ENCODE data around the gene CNTNAP5. TPM values are rescaled to one million over a fixed set of nuclear protein-coding genes. Genes with fewer than 3 reads are reported as not detected.

The CNTNAP5 gene
- total RNA-seq, 1 experiment from 2014 or later: not detected

- no peak for TF ChIP-seq CTCF (IDR thresholded peaks at IDR 0.05; ENCODE audit: unreplicated experiment)
- Mint-ChIP-seq H3K9me3 (ENCODE audit: low read depth, unreplicated experiment) (peaks cover 18% of the 10 kb centered on the region), H3K4me3 (ENCODE audit: low read depth, unreplicated experiment) (no peak overlapping the region), H3K27me3 (ENCODE audit: unreplicated experiment) (no peaks in the 10 kb centered on the region), H3K36me3 (ENCODE audit: insufficient read depth, unreplicated experiment) (no peaks in the 10 kb centered on the region), H3K4me1 (ENCODE audit: low read depth, unreplicated experiment) (no peaks in the 10 kb centered on the region), H3K27ac (ENCODE audit: unreplicated experiment) (no peak overlapping the region)
- BruUV-seq (replicated peaks): no TSS peak
- DNase-seq: no peak
- intact Hi-C loops (cut with micrococcal nuclease; ENCODE audit: unreplicated experiment): no loop called here
- CTCF ChIA-PET: no interaction called here
Measured at GRCh38 chr2:124001696-124002430, 23.2 kb upstream of the CNTNAP5 start.

- BruUV-seq (replicated peaks): no TSS peak
- Mint-ChIP-seq H3K4me3 (ENCODE audit: low read depth, unreplicated experiment) (no peak overlapping the region), H3K4me1 (ENCODE audit: low read depth, unreplicated experiment) (no peaks in the 10 kb centered on the region), H3K27me3 (ENCODE audit: unreplicated experiment) (no peaks in the 10 kb centered on the region), H3K27ac (ENCODE audit: unreplicated experiment) (no peak overlapping the region), H3K36me3 (ENCODE audit: insufficient read depth, unreplicated experiment) (no peaks in the 10 kb centered on the region), H3K9me3 (ENCODE audit: low read depth, unreplicated experiment) (peaks cover 12% of the 10 kb centered on the region)
- TF ChIP-seq CTCF (IDR thresholded peaks at IDR 0.05; ENCODE audit: unreplicated experiment): no peak
- no peak for DNase-seq
- intact Hi-C loops (cut with micrococcal nuclease; ENCODE audit: unreplicated experiment): no loop called here
- CTCF ChIA-PET: no interaction called here
Measured at GRCh38 chr2:124018890-124019289, 6.2 kb upstream of the CNTNAP5 start.

GRCh38 chr2:124024561-124025170, 421 bp upstream of the CNTNAP5 start:
- no peaks in the 10 kb centered on the region for H3K27me3 Mint-ChIP-seq (ENCODE audit: unreplicated experiment)
- no peak for DNase-seq
- no peak overlapping the region for H3K4me3 Mint-ChIP-seq (ENCODE audit: low read depth, unreplicated experiment)
- BruUV-seq (replicated peaks): no TSS peak
- no peak for TF ChIP-seq CTCF (IDR thresholded peaks at IDR 0.05; ENCODE audit: unreplicated experiment)
- no peak overlapping the region for H3K27ac Mint-ChIP-seq (ENCODE audit: unreplicated experiment)
- H3K9me3 Mint-ChIP-seq (ENCODE audit: low read depth, unreplicated experiment): peaks cover 8% of the 10 kb centered on the region
- no peaks in the 10 kb centered on the region for H3K4me1 Mint-ChIP-seq (ENCODE audit: low read depth, unreplicated experiment)
- intact Hi-C loops (cut with micrococcal nuclease; ENCODE audit: unreplicated experiment): no loop called here
- CTCF ChIA-PET: no interaction called here
- no peaks in the 10 kb centered on the region for H3K36me3 Mint-ChIP-seq (ENCODE audit: insufficient read depth, unreplicated experiment)

- H3K4me3 Mint-ChIP-seq (ENCODE audit: low read depth, unreplicated experiment): no peak overlapping the region
- H3K4me1 Mint-ChIP-seq (ENCODE audit: low read depth, unreplicated experiment): no peaks in the 10 kb centered on the region
- TF ChIP-seq CTCF (IDR thresholded peaks at IDR 0.05; ENCODE audit: unreplicated experiment): no peak
- peaks cover 8% of the 10 kb centered on the region for H3K9me3 Mint-ChIP-seq (ENCODE audit: low read depth, unreplicated experiment)
- intact Hi-C loops (cut with micrococcal nuclease; ENCODE audit: unreplicated experiment): no loop called here
- no peaks in the 10 kb centered on the region for H3K36me3 Mint-ChIP-seq (ENCODE audit: insufficient read depth, unreplicated experiment)
- no peak overlapping the region for H3K27ac Mint-ChIP-seq (ENCODE audit: unreplicated experiment)
- BruUV-seq (replicated peaks): no TSS peak
- DNase-seq: no peak
- no peaks in the 10 kb centered on the region for H3K27me3 Mint-ChIP-seq (ENCODE audit: unreplicated experiment)
- CTCF ChIA-PET: interaction anchor here (0.6 kb wide), 1 partner anchor 1245 kb away, joined by 3 read pairs; no protein-coding TSS in a partner anchor
Measured at GRCh38 chr2:124025891-124026434, 876 bp downstream of the CNTNAP5 start.
